Activated CD4-positive, alpha-beta T cell treated with anti-CD3 and anti-CD28 coated beads for 36 hours (primary cell): ENCODE data around the gene DOK7. TPM values are rescaled to one million over a fixed set of nuclear protein-coding genes. Genes with fewer than 3 reads are reported as not detected.

Source experiments
- ATAC-seq: fragments of 200-7000 bp; cut with Tn5 transposase; one replicate; pipeline ENCODE4 v1.10.0; 2021; ENCODE audit warnings: mild to moderate bottlenecking, moderate library complexity
- CTCF ChIA-PET: fragments of 350-600 bp; sonication (Branson Sonifier 250); formaldehyde crosslinking; loops from one replicate; lab custom pipeline; 2021; ENCODE audit warnings: antibody characterized with exemption; lab: Charles Lee
- POLR2A ChIA-PET: fragments of 350-600 bp; sonication (Branson Sonifier 250); formaldehyde crosslinking; loops from one replicate; lab custom pipeline; 2021; ENCODE audit warnings: antibody characterized with exemption, inconsistent platforms; lab: Charles Lee
- DNase-seq: peaks from one replicate; pipeline ENCODE4 v3.0.0-alpha.2; 2020
- H3K27ac Mint-ChIP-seq: one replicate; pipeline ENCODE4 v1.8.0; 2021; ENCODE audit warnings: mixed read lengths
- H3K27me3 Mint-ChIP-seq: one replicate; pipeline ENCODE4 v1.8.0; 2021; ENCODE audit warnings: mixed read lengths
- H3K36me3 Mint-ChIP-seq: one replicate; pipeline ENCODE4 v1.8.0; 2021; ENCODE audit warnings: low read depth, mixed read lengths
- H3K4me1 Mint-ChIP-seq: one replicate; pipeline ENCODE4 v1.8.0; 2021; ENCODE audit warnings: mixed read lengths
- H3K4me3 Mint-ChIP-seq: one replicate; pipeline ENCODE4 v1.8.0; 2021; ENCODE audit warnings: mild to moderate bottlenecking, moderate library complexity, mixed read lengths
- H3K9me3 Mint-ChIP-seq: one replicate; pipeline ENCODE4 v1.8.0; 2021; ENCODE audit warnings: low read depth, mixed read lengths
- intact Hi-C, 2 experiments: fragments of 100-400 bp; cut with DNase I in 1 of 2; cut with micrococcal nuclease in 1 of 2; formaldehyde crosslinking; loops; one replicate each; pipeline versions ENCODE4 v1.14.2 to v1.15.1; 2022 to 2024; cut with DNase I, micrococcal nuclease
- total RNA-seq, 2 experiments: library from RNA; stranded (reverse); gene quantifications; one replicate each; pipeline ENCODE4 v1.2.3, GENCODE V29; 2021

The DOK7 gene
- total RNA-seq, 2 experiments from 2014 or later = not detected

- ATAC-seq (no peak), DNase-seq (no peak)
- ChIA-PET CTCF (no interaction called here), POLR2A (no interaction called here)
- H3K9me3 Mint-ChIP-seq = no peaks in the 10 kb centered on the region
- H3K27ac Mint-ChIP-seq = no peak overlapping the region
- no peak overlapping the region for H3K4me3 Mint-ChIP-seq
- H3K4me1 Mint-ChIP-seq = peaks cover 2% of the 10 kb centered on the region
- peaks cover 2% of the 10 kb centered on the region for H3K27me3 Mint-ChIP-seq
- H3K36me3 Mint-ChIP-seq = peaks cover 1% of the 10 kb centered on the region
- intact Hi-C loops = no loop called here
Measured at GRCh38 chr4:3498407-3498806, 35.3 kb downstream of the DOK7 start.

- Mint-ChIP-seq H3K27me3 (peaks cover 2% of the 10 kb centered on the region), H3K9me3 (no peaks in the 10 kb centered on the region), H3K4me1 (peaks cover 5% of the 10 kb centered on the region), H3K36me3 (peaks cover 4% of the 10 kb centered on the region), H3K4me3 (no peak overlapping the region), H3K27ac (no peak overlapping the region)
- CTCF ChIA-PET = no interaction called here
- DNase-seq = no peak
- POLR2A ChIA-PET = no interaction called here
- no peak for ATAC-seq
- intact Hi-C loops = no loop called here
Measured at GRCh38 chr4:3498901-3499510, 35.9 kb downstream of the DOK7 start.

DNA sequence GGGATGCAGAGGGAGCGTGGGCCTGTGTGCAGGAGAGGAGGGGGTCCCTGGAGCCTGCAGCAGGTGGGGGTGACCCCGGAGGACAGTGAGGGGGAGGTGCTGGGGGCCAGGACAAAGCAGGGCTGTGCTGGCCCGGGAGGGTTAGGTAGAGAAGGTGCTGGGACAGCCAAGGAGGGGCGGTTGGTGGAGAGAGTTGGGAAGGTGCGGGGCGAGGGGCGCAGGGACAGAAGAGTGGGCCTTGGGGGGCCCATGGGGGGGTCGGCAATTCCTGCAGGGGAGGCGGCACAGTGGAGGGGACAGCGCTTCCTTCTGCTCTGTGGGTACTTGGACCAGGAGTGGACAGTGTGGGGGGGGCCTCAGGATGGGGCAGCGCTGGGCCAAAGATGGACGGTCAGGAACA, 36.6 kb downstream of the DOK7 start:
- no peak for DNase-seq
- peaks cover 4% of the 10 kb centered on the region for H3K36me3 Mint-ChIP-seq
- ATAC-seq = no peak
- CTCF ChIA-PET = no interaction called here
- peaks cover 5% of the 10 kb centered on the region for H3K4me1 Mint-ChIP-seq
- peaks cover 2% of the 10 kb centered on the region for H3K27me3 Mint-ChIP-seq
- intact Hi-C loops = no loop called here
- H3K4me3 Mint-ChIP-seq = no peak overlapping the region
- H3K9me3 Mint-ChIP-seq = no peaks in the 10 kb centered on the region
- no peak overlapping the region for H3K27ac Mint-ChIP-seq
- POLR2A ChIA-PET = no interaction called here

DNA sequence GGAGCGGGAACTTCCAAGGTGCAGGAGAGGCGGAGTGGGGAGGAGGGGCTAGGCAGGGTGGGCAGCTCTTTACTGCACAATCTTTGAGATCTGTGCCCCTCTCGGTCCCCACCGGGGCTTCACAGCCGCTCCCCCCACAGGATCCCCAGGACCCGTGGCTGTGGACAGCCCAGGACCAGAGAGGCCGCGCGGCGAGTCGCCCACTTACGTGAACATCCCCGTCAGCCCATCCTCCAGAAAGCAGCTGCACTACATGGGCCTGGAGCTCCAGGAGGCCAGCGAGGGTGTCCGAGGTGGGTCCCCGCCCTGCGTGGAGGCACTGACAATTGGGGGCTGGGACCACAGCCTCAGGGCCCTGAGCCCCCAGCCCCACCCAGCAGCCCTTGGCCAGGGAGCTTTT, 37.0 kb downstream of the DOK7 start:
- ChIA-PET POLR2A (no interaction called here), CTCF (no interaction called here)
- H3K4me3 Mint-ChIP-seq = no peak overlapping the region
- ATAC-seq (no peak), DNase-seq (no peak)
- H3K36me3 Mint-ChIP-seq = peaks cover 4% of the 10 kb centered on the region
- H3K9me3 Mint-ChIP-seq = no peaks in the 10 kb centered on the region
- intact Hi-C loops = no loop called here
- no peak overlapping the region for H3K27ac Mint-ChIP-seq
- H3K4me1 Mint-ChIP-seq = peaks cover 5% of the 10 kb centered on the region
- H3K27me3 Mint-ChIP-seq = peaks cover 2% of the 10 kb centered on the region

GRCh38 chr4:3500634-3501101, 37.6 kb downstream of the DOK7 start:
- Mint-ChIP-seq H3K27ac (no peak overlapping the region), H3K4me1 (peaks cover 5% of the 10 kb centered on the region), H3K4me3 (no peak overlapping the region), H3K36me3 (peaks cover 4% of the 10 kb centered on the region), H3K9me3 (no peaks in the 10 kb centered on the region), H3K27me3 (no peaks in the 10 kb centered on the region)
- DNase-seq (no peak), ATAC-seq (no peak)
- intact Hi-C loops = no loop called here
- CTCF ChIA-PET = no interaction called here
- POLR2A ChIA-PET = no interaction called here

DNA sequence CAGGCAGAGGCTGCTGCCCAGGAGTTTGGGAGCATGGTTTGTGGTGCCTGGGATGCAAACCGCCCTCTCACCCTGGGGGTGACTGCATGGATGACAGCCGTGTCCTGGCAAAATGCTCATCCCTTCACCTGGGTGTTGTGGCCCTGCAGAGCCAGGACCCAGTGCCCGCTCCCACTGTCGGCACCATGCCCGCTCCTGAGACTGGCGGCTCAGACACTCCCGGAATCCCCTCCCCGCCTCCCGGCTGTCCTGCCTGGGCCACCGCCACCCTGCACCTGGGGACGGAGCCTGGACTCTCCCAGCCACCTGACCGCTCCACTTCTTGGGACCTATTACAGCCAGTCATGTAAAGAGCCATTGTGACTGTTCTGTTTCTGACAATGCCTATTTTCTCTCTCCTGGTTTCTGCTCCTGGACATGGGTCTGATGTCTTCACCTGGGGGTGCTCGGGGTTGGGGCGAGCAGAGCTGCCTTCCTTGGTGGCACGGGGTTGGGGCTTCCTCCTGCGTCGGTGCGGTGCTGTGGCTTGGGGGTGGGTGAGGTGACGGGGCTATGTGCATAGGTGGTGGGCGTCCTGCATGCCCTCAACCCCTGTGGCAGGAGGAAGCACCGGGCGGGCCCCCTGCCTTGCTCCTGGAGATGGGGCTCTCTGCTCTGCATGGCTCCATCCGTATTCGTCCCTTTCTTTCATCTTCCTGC, 38.2 kb downstream of the DOK7 start:
- ATAC-seq (no peak), DNase-seq (no peak)
- Mint-ChIP-seq H3K9me3 (no peaks in the 10 kb centered on the region), H3K27me3 (no peaks in the 10 kb centered on the region), H3K36me3 (peaks cover 6% of the 10 kb centered on the region), H3K27ac (no peak overlapping the region), H3K4me1 (peaks cover 5% of the 10 kb centered on the region), H3K4me3 (no peak overlapping the region)
- intact Hi-C loops = no loop called here
- ChIA-PET POLR2A (no interaction called here), CTCF (interaction anchor here (0.6 kb wide), 1 partner anchor 71 kb away, joined by 5 read pairs; no protein-coding TSS in a partner anchor)

DNA sequence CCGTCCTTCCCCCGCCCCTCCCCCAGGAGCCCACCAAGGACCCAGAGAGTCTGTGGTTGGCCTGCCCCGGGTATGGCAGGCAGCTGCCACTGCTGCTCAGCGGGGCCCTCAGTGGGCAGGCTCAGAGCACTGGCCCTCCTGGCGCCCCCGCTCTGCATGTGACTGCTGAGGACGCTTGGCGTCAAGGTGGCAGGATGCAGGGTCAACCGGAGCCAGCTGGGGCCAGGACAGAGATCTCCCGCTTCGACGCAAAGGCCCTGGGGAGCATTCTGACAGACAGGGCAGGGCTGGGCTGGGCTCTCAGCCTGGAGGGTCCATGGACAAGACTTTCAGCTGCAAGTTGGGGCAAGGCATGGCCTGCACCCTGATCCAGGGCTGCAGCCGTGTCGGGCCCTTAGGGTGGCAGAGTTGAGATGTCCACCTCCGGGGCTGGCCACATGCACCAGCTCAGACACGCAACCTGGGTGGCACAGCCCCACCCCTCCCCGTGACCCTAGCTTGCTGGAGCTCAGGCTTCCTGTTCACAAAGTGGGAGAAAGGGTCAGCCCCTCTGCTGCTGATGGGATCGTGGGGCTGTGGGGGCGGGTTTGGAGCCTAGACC, 38.8 kb downstream of the DOK7 start:
- H3K36me3 Mint-ChIP-seq = peaks cover 6% of the 10 kb centered on the region
- no peaks in the 10 kb centered on the region for H3K9me3 Mint-ChIP-seq
- ATAC-seq (no peak), DNase-seq (no peak)
- POLR2A ChIA-PET = no interaction called here
- H3K4me3 Mint-ChIP-seq = no peak overlapping the region
- peaks cover 5% of the 10 kb centered on the region for H3K4me1 Mint-ChIP-seq
- H3K27me3 Mint-ChIP-seq = no peaks in the 10 kb centered on the region
- intact Hi-C loops = no loop called here
- CTCF ChIA-PET = interaction anchor here (0.6 kb wide), 1 partner anchor 70 kb away, joined by 5 read pairs; no protein-coding TSS in a partner anchor
- no peak overlapping the region for H3K27ac Mint-ChIP-seq

GRCh38 chr4:3502941-3503936, 40.1 kb downstream of the DOK7 start:
- Mint-ChIP-seq H3K9me3 (no peaks in the 10 kb centered on the region), H3K36me3 (peaks cover 12% of the 10 kb centered on the region), H3K4me1 (peaks cover 5% of the 10 kb centered on the region), H3K27ac (peak overlapping the region; percentile 27), H3K4me3 (no peak overlapping the region), H3K27me3 (no peaks in the 10 kb centered on the region)
- POLR2A ChIA-PET = no interaction called here
- intact Hi-C loops = no loop called here
- no peak for DNase-seq
- peak; percentile 70 for ATAC-seq
- CTCF ChIA-PET = interaction anchor here (0.9 kb wide), 1 partner anchor 10 kb away, joined by 6 read pairs; no protein-coding TSS in a partner anchor

DNA sequence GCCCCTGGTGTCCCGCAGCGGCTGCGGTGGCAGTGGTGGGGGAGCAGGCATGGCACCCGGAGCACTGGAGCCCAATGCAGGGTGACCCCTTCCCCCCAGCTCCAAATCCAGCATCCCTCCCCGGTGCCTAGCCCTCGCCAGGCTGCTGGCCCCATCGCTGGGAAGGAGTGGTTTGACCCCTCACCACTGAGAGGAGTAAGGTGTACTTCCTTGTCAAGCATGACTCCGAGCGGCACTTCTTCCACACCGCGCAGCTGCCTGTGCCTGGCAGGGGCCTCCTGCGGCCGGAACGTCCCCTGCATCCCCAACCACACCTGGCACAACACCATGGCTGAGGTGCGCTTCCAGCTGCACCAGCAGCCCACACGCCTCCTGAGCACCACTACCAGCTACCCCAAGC, 42.1 kb downstream of the DOK7 start:
- Mint-ChIP-seq H3K27ac (no peak overlapping the region), H3K4me3 (no peak overlapping the region), H3K27me3 (no peaks in the 10 kb centered on the region), H3K9me3 (no peaks in the 10 kb centered on the region), H3K4me1 (peaks cover 5% of the 10 kb centered on the region), H3K36me3 (peaks cover 23% of the 10 kb centered on the region)
- intact Hi-C loops = no loop called here
- ChIA-PET POLR2A (interaction anchor here (0.7 kb wide), 1 partner anchor 9 kb away, joined by 3 read pairs; no protein-coding TSS in a partner anchor), CTCF (no interaction called here)
- DNase-seq = no peak
- ATAC-seq = no peak

GRCh38 chr4:3508542-3508941, 45.4 kb downstream of the DOK7 start:
- DNase-seq (no peak), ATAC-seq (no peak)
- ChIA-PET POLR2A (interaction anchor here (0.7 kb wide), 1 partner anchor 153 kb away, joined by 3 read pairs; no protein-coding TSS in a partner anchor), CTCF (no interaction called here)
- H3K9me3 Mint-ChIP-seq = no peaks in the 10 kb centered on the region
- H3K4me1 Mint-ChIP-seq = peaks cover 2% of the 10 kb centered on the region
- H3K27me3 Mint-ChIP-seq = no peaks in the 10 kb centered on the region
- peaks cover 49% of the 10 kb centered on the region for H3K36me3 Mint-ChIP-seq
- no peak overlapping the region for H3K27ac Mint-ChIP-seq
- intact Hi-C loops = no loop called here
- no peak overlapping the region for H3K4me3 Mint-ChIP-seq

DNA sequence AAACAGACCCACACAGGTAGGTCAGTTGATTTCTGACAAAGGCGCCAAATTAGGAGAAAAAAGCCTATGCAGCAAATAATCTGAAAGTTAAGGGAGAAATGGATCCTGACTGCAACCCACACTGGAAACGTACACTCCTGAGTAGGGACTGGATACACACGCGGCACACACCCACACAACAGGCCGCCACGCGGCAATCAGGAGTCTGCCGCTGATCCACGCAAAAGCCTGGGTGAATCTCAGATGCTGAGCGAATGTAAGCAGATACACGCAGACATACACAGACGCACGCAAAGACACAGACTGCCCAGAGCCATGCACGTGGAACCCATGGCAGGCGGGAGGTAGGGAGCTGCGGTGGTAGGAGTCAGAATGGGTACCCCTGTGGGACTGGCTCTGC, 47.4 kb downstream of the DOK7 start:
- ChIA-PET POLR2A (no interaction called here), CTCF (no interaction called here)
- Mint-ChIP-seq H3K36me3 (peaks cover 56% of the 10 kb centered on the region), H3K4me3 (no peak overlapping the region), H3K27ac (no peak overlapping the region), H3K4me1 (no peaks in the 10 kb centered on the region), H3K9me3 (no peaks in the 10 kb centered on the region), H3K27me3 (no peaks in the 10 kb centered on the region)
- intact Hi-C loops = no loop called here
- no peak for DNase-seq
- ATAC-seq = no peak
